Gastrocnemius medialis (tissue), 4 donors: ENCODE measurements around the gene ZNF503.

Experiments
- CTCF ChIP-seq, 5 experiments: fragments of 450-650 bp in 3 of 5; fragments of 200-600 bp in 2 of 5; sonication (generic) in 2 of 5; IDR thresholded peaks in 4 of 5; conservative IDR thresholded peaks in 1 of 5; 1 replicate in 4 of 5; 2 replicates in 1 of 5; pipeline ENCODE4 v1.5.1; 2016 to 2019; ENCODE audit warnings: antibody characterized with exemption in 5 of 5, mild to moderate bottlenecking in 3 of 5, moderate library complexity in 3 of 5
- POLR2A ChIP-seq, 2 donors: fragments of 450-650 bp; IDR thresholded peaks; one replicate each; pipeline ENCODE4 v1.6.1; 2017; ENCODE audit warnings: antibody characterized with exemption in 2 of 2, mild to moderate bottlenecking in 2 of 2, moderate library complexity in 2 of 2

- TF ChIP-seq CTCF (IDR thresholded peaks at IDR 0.05 in 4 of 5, conservative IDR thresholded peaks at IDR 0.05 in 1 of 5) (no peak), POLR2A (IDR thresholded peaks at IDR 0.05) (no peak)
These were observed 594 bp downstream of the ZNF503 start for GRCh38 chr10:75400771-75401568.
